ENCODE measurements around the gene BET1L.
"Not testable (repeated sequence)": the region's sequence is repeated elsewhere in the genome, so short reads cannot be mapped to it uniquely, and the experiment has no call there.

BET1L gene

DNA sequence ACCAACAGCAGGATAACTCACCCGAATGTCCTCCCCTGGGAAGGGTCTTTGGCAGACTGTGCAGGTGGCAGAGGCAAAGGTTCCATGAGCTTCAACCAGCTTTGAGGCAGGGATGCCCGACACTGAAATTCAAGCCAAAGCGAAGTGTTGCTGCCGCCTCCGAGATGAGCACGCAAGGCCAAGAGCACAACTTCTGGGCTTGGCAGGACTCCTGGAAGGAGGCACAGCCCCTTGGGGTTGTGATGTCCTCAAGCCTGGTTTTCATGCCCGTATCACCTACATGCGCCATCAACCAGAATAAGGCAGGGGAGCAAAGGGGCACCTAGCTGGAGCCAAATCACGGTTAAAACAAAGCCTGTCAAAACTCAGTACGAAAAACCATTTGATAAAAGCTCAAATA lies 23.2 kb upstream of the BET1L start:
- DNase-seq (ENCODE audit: low spot score) (no peak), FAIRE-seq (no peak)

DNA sequence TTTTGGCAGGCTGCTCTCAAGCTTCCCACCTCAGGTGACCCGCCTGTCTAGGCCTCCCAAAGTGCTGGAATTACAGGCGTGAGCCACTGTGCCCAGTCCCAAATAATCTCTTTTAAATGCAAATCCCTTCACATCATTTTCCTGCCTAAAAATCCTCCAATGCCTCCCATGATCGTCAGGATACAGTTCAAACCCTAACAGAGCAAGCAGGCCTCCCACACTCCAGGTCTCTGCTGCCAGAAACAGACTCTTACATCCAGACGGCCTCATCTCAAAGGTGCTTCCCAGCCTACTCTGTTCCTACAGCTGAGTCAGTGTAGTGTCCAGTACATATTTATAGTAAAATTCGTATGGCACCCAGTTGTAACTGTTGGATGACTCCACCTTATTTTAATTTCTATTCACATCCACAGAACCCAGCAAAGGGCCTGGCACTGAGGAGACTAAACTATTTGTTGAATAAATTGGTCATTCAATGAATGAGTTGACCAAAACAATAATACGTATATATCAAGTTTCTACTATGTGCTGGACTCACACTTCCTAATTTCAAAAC lies 20.7 kb upstream of the BET1L start:
- DNase-seq (ENCODE audit: low spot score) (no peak), FAIRE-seq (no peak)

DNA sequence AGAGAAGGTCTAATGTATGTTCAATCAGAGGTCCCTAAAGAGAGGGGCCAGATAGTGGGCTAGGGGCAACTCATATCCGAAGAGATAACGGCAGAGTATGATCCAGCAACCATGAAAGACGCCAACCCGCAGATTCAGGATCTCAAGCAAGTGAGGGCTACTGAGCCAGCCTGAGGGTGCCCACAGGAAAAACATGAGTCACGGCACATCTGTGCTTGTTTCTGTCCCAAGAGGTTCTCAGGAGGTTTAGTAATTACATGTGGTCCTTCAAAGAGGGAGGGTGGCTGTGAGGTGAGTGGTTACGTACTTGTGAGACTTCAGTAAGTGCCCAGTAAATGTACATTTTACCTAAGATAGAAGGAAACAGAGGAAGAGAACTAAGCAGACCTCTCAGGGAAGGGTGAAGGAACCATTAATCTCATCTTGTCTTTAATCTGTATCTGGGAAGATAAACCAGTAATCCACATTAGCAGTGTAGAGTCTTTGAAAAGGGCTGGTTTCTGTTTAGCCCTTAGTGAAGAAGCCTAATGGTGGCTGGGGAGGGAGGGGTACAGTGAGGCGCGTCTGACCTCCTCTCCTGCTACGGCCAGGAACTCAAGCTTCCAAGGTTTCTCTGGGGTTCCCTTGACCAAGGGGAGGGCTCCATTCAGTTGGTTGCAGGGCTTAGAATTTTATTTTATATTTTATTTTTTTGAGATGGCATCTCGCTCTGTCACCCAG lies 18.7 kb upstream of the BET1L start:
- no peak for FAIRE-seq
- DNase-seq (ENCODE audit: low spot score), result no peak

DNA sequence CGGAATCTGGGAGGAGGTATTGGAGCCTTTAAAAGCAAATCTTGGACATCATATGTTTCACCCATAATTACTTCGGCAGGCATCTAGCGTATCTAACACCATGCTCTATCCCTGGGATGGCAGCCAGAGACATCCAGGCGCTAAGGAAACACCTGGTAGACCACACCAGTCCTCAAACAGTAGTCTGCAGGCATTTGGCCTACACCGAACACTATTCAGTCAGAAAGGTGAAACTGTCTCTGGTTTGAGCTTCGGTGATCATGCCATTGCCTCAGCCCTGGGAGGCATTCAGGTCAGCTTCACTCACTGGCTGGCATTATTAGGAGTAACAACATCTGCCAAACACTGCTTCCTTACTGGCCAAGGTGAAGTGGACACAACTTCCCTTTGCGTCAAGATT lies 17.2 kb upstream of the BET1L start:
- no peak for DNase-seq (ENCODE audit: low spot score)
- FAIRE-seq, result no peak

DNA sequence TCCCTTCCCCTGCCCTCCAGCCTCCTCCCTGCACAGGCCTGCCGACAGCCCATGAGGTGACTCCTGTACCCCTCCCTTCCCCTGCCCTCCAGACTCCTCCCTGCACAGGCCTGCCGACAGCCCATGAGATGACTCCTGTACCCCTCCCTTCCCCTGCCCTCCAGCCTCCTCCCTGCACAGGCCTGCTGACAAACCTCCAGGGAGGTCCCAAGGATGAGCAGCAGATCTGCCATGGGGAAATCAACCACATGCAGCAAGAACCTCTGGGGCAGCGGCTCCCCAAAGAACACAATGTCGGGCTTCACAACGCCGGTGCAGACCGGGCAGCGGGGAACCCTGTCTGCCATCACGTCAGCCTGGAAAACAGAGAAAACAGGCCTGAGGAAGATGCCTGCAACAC lies 16.7 kb upstream of the BET1L start:
- no peak for DNase-seq (ENCODE audit: low spot score)
- no peak for FAIRE-seq

DNA sequence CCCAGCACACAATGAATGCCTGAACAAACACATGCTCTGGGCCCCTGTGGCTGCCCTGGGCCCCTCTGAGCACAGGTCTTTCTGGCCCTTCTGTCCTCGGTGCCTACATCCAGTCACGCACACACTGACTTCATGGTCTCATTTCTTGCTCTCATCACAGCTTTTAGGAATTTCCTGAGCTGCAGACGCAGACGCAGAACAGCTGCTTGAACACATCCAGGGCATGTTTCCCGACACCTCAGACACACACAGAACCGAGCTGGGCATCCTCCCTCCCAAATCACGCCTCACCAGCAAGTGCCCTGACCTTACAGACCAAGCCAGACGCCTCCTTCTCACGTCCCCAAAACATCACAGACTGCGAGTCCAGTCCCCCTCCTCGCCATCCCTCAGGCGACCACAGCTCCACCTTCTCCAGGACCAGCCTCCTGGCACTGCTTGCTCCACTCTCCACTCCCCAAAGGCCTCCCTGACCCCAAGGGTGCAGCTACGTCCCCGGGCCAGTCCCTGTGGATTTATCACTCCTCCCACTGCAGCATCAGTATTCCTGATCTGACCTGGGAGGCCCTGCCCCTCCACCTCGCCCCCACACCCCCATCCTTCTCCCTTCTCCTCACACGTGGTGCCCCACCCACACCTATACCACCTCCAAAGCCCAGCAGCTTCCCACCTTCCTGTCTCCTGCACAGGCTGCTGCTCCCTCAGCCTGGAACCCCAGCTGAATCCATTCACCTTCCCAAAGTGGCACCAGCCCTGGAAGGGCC lies 16.0 kb upstream of the BET1L start:
- FAIRE-seq (no peak), DNase-seq (ENCODE audit: low spot score) (no peak)

DNA sequence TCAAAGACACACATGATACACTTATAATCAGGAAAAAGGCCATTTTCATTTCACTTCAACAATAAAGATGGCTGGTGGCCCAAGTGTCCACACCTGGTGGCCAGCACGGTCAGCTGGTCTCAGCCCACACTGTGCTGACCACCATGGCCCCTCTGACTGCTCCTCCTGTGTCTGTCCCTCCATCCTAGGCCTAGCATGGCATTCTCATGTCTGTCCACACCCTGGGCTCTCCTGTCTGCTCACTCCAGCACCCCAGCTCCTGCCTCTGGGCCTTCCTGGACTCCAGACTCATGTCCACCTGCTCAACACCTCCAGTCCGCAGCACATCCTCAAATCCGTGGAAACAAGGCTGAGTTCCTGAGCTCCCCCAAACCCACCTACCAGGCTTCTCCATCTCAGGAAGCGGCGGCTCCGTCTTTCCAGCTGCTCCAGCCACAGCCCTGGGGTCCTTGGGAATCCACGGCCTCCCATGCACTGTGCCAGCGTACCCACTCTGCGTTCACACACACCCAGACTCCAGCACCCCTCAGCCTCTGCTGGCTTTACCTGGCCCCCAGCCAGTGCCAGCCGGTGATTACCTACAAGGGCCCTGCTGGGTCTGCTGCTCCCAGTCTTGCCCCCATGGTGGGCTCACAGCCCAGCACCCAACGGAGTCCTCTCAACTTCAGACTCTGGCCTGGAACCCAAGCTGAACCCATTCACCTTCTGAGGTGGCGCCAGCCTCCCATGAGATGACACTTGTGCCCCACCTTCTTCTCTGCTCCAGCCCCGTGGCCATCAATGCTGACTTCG lies 15.0 kb upstream of the BET1L start:
- DNase-seq (ENCODE audit: low spot score), result no peak
- FAIRE-seq, result no peak

DNA sequence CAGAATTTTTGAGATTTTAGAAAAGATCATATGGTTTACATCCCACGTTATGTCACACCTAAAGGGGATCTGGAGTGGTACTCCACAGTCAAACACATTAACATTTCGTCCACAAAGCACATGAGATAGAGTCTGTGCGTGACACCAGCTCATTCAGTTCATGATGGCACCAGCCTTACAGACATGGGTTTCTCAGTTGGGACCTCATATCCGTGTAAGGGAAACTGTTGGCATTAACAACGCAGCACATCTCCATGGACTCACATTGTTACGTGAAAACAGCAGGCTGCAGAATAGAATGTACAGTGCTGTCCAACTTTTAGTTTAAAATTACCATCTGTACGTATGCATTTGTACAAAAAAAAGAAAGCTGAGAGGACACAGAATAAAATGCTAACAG lies 14.3 kb upstream of the BET1L start:
- DNase-seq (ENCODE audit: low spot score) (no peak), FAIRE-seq (no peak)

DNA sequence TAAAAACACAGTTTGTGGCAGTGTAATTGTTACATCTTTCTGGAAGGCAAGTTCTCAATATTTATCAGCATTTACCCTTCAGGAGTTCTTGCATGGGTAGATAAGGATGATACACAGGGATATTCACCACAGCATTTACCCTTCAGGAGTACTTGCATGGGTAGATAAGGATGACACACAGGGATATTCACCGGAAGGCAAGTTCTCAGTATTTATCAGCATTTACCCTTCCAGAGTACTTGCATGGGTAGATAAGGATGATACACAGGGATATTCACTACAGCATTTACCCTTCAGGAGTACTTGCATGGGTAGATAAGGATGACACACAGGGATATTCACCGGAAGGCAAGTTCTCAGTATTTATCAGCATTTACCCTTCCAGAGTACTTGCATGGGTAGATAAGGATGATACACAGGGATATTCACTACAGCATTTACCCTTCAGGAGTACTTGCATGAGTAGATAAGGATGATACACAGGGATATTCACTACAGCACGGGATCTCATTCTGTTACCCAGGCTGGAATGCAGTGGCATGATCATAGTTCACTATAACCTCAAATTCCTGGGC lies 13.5 kb upstream of the BET1L start:
- not testable (repeated sequence) for DNase-seq (ENCODE audit: low spot score); FAIRE-seq

DNA sequence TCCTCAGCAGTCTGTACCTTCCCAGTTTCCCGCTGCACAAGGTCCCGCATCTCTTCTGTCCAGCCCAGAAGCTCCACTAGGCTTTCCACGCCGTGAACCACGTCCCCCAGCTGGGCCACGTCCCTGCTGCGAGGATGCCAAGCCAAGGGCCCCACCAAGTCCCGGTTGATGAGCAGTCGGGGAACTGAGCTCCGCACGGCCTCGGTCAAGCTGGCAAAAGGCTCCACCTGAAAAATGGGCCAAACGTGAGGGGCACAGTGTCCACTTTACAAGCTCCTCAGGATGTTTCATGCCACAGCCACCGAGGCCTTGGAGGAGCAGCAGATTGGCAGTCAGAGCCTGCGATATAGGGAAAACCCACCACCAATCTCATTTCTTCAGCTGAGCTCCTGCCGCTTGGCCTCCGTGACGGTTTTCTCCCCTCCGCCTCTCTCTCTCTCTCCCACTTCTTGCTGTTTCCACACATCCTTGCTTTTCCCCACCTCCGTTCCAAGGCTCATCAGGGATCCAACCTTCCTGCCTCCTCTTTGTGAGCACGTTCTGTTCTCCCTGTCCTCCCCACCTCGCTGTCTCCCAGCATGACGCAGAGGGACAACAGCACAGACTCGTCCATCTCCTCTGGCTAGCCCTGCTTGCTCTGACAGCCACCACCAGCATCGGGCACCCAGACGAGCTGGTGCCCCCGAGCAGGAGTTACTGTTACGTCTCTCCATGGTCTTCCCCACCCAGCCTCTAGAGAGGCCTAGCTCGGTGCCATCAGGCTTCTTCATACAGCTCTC lies 11.8 kb upstream of the BET1L start:
- FAIRE-seq, result no peak
- DNase-seq (ENCODE audit: low spot score), result no peak

DNA sequence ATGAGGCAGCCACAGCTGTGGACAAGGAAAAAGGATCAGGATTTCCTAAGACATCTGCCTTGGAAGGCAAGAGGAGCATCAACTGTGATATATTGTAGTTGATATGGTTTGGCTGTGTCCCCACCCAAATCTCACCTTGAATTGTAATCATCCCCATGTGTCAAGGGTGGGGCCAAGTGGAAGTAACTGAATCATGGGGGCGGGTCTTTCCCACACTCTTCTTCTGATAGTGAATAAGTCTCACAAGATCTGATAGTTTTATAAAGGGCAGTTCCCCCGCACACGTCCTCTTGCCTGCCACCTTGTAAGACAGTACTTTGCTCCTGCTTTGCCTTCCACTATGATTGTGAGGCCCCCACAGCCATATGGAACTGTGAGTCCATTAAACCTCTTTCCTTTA lies 10.5 kb upstream of the BET1L start:
- DNase-seq (ENCODE audit: low spot score) (no peak), FAIRE-seq (no peak)

DNA sequence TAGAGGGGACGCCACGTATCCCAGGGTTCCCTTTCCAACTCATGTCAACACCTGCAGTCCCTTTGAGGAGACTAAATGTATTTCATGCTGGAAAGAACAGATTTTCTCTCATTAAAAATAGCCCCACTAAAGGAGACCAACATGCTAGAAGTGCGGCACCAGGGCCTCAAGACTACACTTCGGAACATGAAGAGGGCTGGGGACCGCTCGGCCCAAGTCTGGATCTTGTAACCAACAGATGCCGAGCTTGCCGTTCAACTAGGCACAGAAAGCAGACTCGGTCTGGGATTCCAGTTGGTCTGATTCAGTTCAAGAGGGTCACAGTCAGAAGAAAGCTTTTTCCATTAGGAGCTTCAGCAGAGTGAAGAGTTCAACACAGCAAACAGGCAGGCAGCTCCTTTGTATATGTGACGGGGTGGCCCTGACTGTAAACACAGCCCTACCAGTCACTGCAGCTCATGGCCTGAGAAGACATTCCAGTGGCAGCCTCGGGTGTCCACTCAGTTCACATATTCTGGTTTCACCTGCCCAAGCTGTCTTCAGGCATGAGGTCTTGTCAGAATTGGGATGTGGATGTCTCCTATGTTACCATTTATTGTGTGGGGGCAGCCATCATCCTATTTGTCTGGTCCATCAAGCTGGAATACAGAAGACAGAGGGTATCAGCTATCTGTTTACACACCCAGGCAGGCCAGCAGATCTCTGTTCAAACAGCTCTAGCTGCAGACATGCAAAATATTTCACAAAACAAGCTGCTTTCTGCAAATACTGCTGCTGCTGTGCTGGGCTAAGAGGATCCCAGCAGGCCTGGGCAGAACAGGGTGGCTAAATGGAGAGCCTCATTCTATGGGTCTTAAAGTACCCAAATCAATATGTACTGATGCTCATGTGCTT lies 9.1 kb upstream of the BET1L start:
- no peak for DNase-seq (ENCODE audit: low spot score)
- FAIRE-seq, result no peak

DNA sequence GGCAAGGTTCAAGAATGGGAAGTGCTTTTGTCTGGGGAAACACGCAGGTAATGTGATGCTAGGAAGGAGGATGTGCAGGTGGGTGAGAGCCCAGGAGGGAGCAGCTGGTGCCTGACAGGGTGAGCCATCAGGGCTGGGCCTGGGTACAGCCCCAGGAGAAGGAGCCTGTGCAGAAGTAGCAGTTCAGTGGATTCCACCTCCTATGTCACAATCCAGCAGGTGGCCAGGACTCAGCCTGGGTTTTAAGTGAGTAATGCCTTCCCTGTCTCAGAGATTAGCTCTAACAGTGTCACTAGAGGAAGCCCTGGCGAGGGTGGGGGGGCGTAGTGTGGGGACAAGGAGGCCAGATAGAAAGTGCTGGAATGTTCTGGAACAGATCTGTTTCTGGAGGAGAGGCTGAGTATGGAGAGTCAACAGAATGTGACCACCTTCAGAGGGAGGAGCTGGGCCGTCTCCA lies 8.4 kb upstream of the BET1L start:
- no peak for DNase-seq (ENCODE audit: low spot score)
- no peak for FAIRE-seq

DNA sequence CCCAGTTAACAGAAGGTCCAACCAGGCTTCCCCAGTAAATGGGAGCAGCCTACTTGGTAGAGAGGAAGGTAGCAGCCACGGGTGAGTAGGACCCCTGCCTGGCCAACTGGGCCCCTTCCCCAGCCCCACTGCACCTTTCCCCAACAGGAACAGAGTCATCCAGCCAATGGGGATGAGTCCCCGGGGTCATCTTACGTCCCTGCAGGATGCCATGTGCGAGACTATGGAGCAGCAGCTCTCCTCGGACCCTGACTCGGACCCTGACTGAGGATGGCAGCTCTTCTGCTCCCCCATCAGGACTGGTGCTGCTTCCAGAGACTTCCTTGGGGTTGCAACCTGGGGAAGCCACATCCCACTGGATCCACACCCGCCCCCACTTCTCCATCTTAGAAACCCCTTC lies 6.9 kb upstream of the BET1L start:
- DNase-seq (ENCODE audit: low spot score), result no peak
- no peak for FAIRE-seq

DNA sequence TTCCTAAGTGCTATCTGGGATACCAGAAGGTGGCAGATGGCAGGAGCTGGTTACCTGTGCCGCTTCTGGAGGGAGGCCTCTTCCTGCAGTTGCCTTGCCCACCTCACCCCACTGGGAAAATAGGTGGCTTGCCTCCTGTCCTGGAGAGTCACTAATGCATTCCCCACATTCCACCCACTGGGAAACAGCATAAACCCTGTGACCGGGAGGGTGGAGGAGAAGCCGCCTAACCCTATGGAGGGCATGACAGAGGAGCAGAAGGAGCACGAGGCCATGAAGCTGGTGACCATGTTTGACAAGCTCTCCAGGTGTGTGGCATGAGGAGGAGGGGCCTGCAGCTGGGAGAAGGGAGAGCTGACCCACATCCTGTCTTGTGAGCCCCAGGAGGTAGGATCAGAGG lies 5.9 kb upstream of the BET1L start:
- DNase-seq (ENCODE audit: low spot score) (no peak), FAIRE-seq (no peak)

DNA sequence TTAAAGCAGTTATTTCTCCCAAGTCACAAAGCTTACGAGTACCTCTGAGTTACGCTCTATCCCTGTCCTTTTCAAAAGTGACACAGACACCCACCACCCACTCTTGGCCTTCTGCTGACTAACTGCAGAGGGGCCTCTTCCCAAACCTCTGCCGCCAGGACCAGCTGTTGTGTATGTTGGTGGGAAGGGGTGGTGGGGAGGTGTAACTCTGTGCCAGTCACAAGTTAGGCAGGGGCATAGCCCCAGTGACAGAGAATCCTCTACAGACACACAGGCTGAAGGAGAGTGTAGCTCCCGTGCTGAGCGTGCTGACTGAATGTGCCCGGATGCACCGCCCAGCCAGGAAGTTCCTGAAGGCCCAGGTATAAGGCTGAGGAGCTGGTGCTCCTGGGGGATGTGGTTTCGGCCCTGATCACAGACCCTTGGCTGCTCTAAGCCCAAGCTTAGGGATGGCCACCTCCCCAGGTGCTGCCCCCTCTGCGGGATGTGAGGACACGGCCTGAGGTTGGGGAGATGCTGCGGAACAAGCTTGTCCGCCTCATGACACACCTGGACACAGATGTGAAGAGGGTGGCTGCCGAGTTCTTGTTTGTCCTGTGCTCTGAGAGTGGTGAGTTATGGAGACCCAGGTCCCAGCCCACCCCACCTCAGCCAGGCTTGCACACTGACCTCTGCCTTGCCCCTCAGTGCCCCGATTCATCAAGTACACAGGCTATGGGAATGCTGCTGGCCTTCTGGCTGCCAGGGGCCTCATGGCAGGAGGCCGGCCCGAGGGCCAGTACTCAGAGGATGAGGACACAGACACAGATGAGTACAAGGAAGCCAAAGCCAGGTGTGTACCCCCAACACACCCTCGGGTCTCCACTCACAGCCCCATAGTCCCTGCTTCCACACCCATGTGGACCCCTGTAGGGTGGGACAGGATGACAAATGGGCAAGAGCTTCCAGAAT lies 5.2 kb upstream of the BET1L start:
- DNase-seq (ENCODE audit: low spot score) (no peak), FAIRE-seq (no peak)

DNA sequence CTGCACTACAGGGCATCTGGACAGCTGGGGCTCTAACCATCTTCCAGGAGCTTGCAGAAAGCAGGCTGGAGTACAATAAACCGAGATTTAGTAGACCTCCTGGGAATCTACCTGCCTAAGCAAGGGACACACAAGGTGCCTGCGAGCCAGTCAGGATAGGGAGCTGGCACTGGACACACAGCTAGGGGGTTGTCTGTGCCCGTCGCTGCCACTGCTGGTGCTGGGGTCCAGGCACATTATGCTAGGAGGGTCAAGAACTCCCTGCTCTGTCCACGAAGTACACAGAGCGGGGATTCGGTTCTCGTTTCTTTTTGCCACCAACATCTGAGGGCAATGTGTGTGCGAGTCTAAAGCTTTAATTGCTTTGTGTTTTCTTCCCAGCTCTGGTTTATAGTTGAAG lies 4.5 kb upstream of the BET1L start:
- FAIRE-seq (no peak), DNase-seq (ENCODE audit: low spot score) (no peak)

DNA sequence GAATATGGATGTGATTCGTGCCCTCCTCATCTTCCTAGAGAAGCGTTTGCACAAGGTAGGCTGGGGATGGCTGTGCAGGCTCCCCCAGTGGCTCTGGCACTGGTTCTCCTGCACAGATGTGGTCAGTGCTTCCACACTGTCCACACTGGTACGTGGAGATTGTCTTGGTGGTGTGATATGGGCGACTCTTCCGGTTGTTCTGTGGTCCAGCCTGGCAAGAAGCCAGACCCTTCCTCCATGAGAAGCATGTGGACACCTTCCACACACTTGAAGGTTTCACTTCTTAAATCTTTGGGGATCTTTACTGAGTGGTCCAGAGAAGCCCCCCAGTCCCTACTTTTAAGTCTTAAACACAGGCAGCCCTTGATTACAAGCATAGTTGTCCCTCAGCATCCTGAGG lies 4.1 kb upstream of the BET1L start:
- FAIRE-seq, result no peak
- DNase-seq (ENCODE audit: low spot score), result no peak

DNA sequence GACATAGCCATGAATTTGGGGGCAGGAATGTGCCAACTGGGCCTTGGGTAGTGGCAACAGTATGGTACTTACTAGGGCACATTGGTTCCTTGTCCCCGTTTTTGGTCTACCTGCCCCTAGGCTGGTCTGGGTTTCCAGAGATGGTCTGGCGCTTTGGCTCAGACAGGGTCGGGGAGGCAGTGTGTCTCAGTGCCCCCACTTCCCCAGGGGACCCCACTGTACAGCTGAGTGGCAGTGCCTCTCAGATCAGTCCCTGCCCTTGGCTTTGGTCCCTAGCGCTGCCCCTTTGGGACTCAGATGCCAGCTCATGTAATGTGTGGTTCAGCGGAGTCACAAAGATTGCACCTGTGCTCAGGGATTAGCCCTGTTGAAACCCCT lies 3.6 kb upstream of the BET1L start:
- FAIRE-seq, result no peak
- no peak for DNase-seq (ENCODE audit: low spot score)
